Testis (tissue), 3 donors: ENCODE results near the gene PRKCA. TPM values are rescaled to one million over a fixed set of nuclear protein-coding genes. Genes with fewer than 3 reads are reported as not detected.
"Not testable (repeated sequence)": the region's sequence is repeated elsewhere in the genome, so short reads cannot be mapped to it uniquely, and the experiment has no call there.

Source experiments
- DNase-seq: peaks from one replicate; pipeline ENCODE4 v3.0.0-alpha.2; 2019
- H3K27ac ChIP-seq, 2 donors: fragments of 200-600 bp; sonication (generic); one replicate each; pipeline ENCODE4 v1.5.1; 2019
- H3K27me3 ChIP-seq: fragments of 200-600 bp; sonication (generic); one replicate; pipeline ENCODE4 v1.5.1; 2019
- H3K36me3 ChIP-seq: fragments of 200-600 bp; sonication (generic); one replicate; pipeline ENCODE4 v1.5.1; 2017; ENCODE audit warnings: low read depth; ENCODE audit errors: missing control alignments
- H3K4me1 ChIP-seq: fragments of 200-600 bp; sonication (generic); one replicate; pipeline ENCODE4 v1.5.1; 2019
- H3K4me3 ChIP-seq, 2 donors: fragments of 200-600 bp; sonication (generic); one replicate each; pipeline ENCODE4 v1.5.1; 2017 to 2019
- H3K9me3 ChIP-seq: fragments of 200-600 bp; sonication (generic); one replicate; pipeline ENCODE4 v1.5.1; 2017
- CTCF ChIP-seq, 3 experiments: fragments of 450-650 bp in 2 of 3; fragments of 200-600 bp in 1 of 3; sonication (generic) in 1 of 3; IDR thresholded peaks; one replicate each; pipeline ENCODE4 v1.5.1; 2016 to 2019; ENCODE audit warnings: antibody characterized with exemption in 3 of 3, mild to moderate bottlenecking in 2 of 3, moderate library complexity in 1 of 3
- POLR2A ChIP-seq: fragments of 450-650 bp; IDR thresholded peaks from one replicate; pipeline ENCODE4 v1.6.1; 2017; ENCODE audit warnings: antibody characterized with exemption, mild to moderate bottlenecking, moderate library complexity
- WGBS, 2 donors: methylation state at CpG; one replicate each; pipeline ENCODE4 v1.1.5; 2018; 5-methylcytosine and 5-hydroxymethylcytosine counted together
- intact Hi-C: fragments of 100-400 bp; cut with DNase I; formaldehyde crosslinking; loops from one replicate; pipeline ENCODE4 v1.15.1; 2023; ENCODE audit warnings: low total_unique reads
- polyA plus RNA-seq: library from polyadenylated mRNA; stranded (reverse); fragments of 350-450 nt; fragmentation: Illumina TruSeq; extraction: RNeasy Lipid Tissue Mini Kit (QIAGEN cat#74804); gene quantifications from one replicate; pipeline ENCODE4 v1.2.3, GENCODE V29; 2014; ENCODE audit warnings: low read depth, low replicate concordance; ENCODE audit not compliant: insufficient read depth
- total RNA-seq, 2 donors: library from RNA; depleted of rRNA; stranded (reverse); fragments of >200 nt; gene quantifications; one replicate each; pipeline ENCODE4 v1.2.3, GENCODE V29; 2016

The PRKCA gene
- total and polyA plus RNA-seq, 3 donors from 2014 or later, result 6.8 to 22.9 (median 15.4) TPM

GRCh38 chr17:66296289-66296725 lies 6.1 kb upstream of the PRKCA start:
- 75 to 79% methylated on average over 6 of the region's 6 CpGs for WGBS, 2 donors
- TF ChIP-seq CTCF (IDR thresholded peaks at IDR 0.05) (no peak), POLR2A (no peak)
- DNase-seq, result no peak
- Histone ChIP-seq H3K27me3 (no peaks in the 10 kb centered on the region), H3K27ac (no peak overlapping the region), H3K36me3 (no peaks in the 10 kb centered on the region), H3K4me3 (no peak overlapping the region), H3K9me3 (no peaks in the 10 kb centered on the region), H3K4me1 (no peaks in the 10 kb centered on the region)
- intact Hi-C loops, result no loop called here

GRCh38 chr17:66297443-66297842 lies 5.0 kb upstream of the PRKCA start:
- WGBS, 2 donors, result 96 to 98% methylated on average over 9 of the region's 9 CpGs
- H3K36me3 ChIP-seq, H3K4me1 ChIP-seq, H3K9me3 ChIP-seq, H3K27ac ChIP-seq, intact Hi-C loops, H3K4me3 ChIP-seq, DNase-seq, H3K27me3 ChIP-seq: not testable (repeated sequence)

- no peak overlapping the region for H3K4me3 ChIP-seq
- 94 to 96% methylated on average over 4 of the region's 4 CpGs for WGBS, 2 donors
- intact Hi-C loops, result no loop called here
- no peak for DNase-seq
- no peaks in the 10 kb centered on the region for H3K36me3 ChIP-seq
- H3K27me3 ChIP-seq, result no peaks in the 10 kb centered on the region
- no peaks in the 10 kb centered on the region for H3K4me1 ChIP-seq
- no peak for TF ChIP-seq CTCF (IDR thresholded peaks at IDR 0.05)
- TF ChIP-seq POLR2A, result no peak
- no peaks in the 10 kb centered on the region for H3K9me3 ChIP-seq
- no peak overlapping the region for H3K27ac ChIP-seq
These were observed 2.7 kb upstream of the PRKCA start for GRCh38 chr17:66299711-66300110.

GRCh38 chr17:66300956-66301355 lies 1.5 kb upstream of the PRKCA start:
- H3K4me3 ChIP-seq, result no peak overlapping the region
- intact Hi-C loops, result no loop called here

GRCh38 chr17:66301367-66301863 lies 998 bp upstream of the PRKCA start:
- Histone ChIP-seq H3K27ac (peak overlapping the region; percentile 59 to 76), H3K4me1 (peaks cover 1% of the 10 kb centered on the region)
- intact Hi-C loops, result no loop called here

More at GRCh38 chr17:66300956-66301355, 1.5 kb upstream of the PRKCA start:
- no peak for TF ChIP-seq POLR2A
- TF ChIP-seq CTCF (IDR thresholded peaks at IDR 0.05), result no peak
- Histone ChIP-seq H3K4me1 (no peaks in the 10 kb centered on the region), H3K27me3 (no peaks in the 10 kb centered on the region), H3K27ac (no peak overlapping the region), H3K9me3 (no peaks in the 10 kb centered on the region), H3K36me3 (no peaks in the 10 kb centered on the region)
- WGBS, 2 donors, result 63% methylated on average over 8 of the region's 8 CpGs
- DNase-seq, result no peak

More at GRCh38 chr17:66301367-66301863, 998 bp upstream of the PRKCA start:
- DNase-seq, result no peak
- Histone ChIP-seq H3K4me3 (peak overlapping the region; percentile 59 to 71), H3K36me3 (no peaks in the 10 kb centered on the region), H3K9me3 (no peaks in the 10 kb centered on the region), H3K27me3 (no peaks in the 10 kb centered on the region)
- TF ChIP-seq POLR2A, result no peak
- no peak for TF ChIP-seq CTCF (IDR thresholded peaks at IDR 0.05)
- 35 to 51% methylated on average over 14 of the region's 14 CpGs for WGBS, 2 donors
